Stimulated activated CD8-positive, alpha-beta memory T cell treated with anti-CD3 and anti-CD28 coated beads, Interleukin-15, amount 100 ng/mL, for 48 hours (primary cell): Measurements from ENCODE around the gene HOXA9.

ENCODE experiments used
- DNase-seq, 2 donors: peaks; one replicate each; pipeline ENCODE4 v3.0.0-alpha.2; 2020; ENCODE audit warnings: low read depth in 2 of 2

Gene HOXA9

DNA sequence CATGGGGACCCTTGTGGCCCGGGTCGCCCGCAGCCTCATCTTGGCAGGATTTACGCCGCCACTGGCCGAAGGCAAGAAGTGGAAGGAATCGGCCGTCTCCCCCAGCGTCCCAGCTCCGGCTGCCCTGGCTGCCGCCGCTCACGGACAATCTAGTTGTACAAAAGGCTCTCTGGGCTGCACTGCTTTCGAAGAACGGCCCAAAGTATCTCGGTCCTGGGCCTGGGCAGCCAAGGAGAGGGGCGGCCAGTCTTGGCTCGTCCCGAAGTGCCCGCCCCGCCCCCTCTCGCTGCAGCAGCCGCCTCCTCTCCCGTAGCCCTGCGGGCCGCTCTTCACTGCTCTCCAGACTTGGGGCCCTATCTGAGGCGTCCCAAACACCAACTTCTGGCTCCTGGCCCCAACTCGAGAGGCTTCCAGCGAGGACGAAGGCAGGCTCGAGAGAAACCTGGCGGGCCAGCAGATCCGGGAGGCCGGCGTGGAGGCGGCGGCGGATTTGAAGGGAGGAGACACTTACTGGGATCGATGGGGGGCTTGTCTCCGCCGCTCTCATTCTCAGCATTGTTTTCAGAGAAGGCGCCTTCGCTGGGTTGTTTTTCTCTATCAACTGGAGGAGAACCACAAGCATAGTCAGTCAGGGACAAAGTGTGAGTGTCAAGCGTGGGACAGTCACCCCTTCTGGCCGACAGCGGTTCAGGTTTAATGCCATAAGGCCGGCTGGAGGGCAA is 809 bp downstream of the HOXA9 start:
- no peak for DNase-seq

DNA sequence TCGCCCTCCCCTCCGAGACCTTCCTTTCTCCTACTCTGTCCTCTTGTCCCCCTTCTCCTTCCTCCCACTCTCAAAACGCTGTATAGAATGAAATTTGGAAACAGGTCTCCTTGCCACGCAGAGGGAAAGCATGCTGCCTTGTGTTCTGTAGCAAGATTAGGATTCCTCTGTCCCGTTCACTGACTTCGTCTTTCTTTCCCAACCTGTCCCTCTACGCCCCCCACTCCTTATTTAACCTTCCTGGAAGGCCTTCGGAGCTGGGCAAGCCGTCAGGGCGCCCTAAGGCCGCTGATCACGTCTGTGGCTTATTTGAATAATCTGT is 1.3 kb downstream of the HOXA9 start:
- DNase-seq = no peak

DNA sequence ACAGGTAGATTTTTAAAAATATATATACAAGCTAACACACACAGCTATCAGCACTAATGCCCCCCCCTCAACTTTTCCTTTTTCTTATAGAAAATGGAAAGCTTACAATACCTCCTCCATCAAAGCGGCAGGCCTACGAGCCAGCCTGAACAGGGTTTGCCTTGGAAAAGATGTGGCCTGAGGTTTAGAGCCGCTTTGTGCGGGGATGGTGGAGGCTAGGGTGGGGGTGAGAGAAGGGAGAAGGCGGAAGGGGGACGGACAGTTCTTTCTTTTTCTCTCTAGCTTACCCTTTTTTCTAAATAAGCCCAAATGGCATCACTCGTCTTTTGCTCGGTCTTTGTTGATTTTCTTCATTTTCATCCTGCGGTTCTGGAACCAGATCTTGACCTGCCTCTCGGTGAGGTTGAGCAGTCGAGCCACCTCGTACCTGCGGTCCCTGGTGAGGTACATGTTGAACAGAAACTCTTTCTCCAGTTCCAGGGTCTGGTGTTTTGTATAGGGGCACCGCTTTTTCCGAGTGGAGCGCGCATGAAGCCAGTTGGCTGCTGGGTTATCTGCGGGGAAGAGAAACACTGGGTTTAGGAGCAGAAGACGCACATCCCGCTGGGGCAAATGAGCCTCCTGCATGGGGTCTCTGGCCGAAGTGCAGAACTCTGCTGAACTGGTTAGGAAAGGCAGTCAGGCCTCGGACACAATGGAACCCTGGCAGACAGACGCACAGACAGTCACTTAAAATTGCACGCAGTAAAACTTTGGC is 1.9 kb downstream of the HOXA9 start:
- no peak for DNase-seq

DNA sequence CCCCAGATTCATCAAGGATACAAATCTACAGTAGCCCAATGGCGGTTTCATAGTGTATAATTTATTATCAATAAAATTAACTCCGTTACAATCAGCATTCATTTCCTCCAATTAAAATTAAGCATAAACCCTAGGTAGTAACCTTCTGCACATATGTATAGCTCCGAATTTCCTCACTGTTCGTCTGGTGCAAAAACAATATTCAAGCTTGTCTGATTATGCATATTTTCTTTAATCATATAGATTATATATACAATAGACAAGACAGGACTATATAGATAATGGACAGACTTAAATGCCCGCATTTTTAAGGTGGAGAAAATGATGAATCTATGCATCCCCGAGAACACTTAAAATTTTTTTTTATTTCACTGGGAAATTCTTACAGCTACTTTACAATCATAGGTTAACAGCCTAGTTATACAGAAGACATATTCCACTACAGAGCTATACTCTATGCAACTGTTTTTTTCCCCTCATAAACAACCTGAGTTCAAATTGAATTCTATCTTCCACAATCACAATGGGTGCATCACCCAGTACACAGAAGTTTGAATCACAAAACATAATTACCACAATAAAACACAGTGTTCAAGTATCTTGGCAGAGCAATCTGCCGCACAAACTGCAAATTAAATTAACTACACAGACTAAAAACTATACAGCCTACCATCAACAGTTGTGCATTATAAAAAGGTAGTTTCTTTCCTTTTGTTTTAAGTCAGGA is 2.6 kb downstream of the HOXA9 start:
- no peak for DNase-seq

DNA sequence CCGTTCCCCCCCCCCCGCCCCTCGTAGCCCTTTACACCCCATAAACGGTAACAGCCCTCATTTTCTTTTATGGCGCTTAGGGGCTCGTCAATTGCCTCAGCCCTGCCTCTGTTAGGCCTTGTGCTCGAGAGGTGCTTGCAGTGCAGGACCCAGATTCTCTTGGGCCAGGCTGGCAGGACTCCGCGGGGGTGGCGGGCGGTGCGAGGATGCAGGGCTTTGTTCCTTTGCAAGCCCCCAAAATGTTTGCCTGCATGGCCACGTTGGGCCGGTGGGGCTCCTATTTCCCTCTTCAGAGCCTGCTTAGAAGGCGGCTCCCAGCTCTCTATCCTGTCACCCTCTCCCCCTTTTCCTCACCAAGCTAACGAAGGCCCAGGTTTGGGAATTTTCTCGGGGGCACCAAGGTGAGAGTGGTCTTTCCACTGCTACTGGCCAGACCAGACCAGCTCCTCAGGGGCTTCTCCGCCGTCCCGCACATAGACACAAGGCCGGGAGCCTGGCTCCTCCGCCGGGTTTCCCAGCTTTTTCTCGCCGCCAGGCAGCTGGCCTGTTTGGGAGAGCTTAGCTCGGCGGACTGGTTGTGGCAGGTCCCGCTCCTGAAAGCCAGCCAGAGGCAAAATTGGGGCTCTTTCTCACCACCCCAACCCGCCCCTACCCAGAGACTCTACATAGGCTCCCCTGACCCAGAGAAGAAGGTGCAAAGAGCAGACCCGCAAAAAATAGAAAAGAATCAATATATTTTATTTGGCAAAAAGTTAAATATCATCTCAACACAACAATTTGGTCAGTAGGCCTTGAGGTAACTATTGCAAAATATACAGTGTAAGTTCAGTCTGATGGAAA is 3.4 kb downstream of the HOXA9 start:
- no peak for DNase-seq

DNA sequence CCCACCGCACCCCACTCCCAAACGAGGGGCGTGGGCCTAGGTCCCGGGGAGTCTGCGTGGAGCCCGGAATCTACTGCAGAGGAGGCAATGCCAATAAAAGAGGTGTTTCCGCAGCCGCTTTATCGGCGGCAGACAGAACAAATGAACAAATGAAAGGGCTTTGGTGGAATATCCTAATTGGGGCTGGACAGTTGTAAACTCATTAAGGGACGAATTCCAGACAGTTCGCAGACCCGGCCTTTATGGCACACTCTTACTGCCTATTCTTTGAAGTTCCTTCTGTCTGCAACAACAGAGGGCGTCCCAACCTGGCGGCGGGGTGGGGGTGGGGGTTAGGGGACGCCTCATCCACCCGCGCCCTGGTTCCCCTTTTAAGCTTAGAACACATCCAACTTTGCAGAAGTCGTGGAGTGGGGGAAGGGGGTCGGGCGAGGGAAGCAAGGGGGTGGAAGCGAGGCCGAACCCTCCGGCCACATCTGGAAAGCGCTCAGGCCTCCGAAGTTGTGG is 4.1 kb downstream of the HOXA9 start:
- DNase-seq = no peak

DNA sequence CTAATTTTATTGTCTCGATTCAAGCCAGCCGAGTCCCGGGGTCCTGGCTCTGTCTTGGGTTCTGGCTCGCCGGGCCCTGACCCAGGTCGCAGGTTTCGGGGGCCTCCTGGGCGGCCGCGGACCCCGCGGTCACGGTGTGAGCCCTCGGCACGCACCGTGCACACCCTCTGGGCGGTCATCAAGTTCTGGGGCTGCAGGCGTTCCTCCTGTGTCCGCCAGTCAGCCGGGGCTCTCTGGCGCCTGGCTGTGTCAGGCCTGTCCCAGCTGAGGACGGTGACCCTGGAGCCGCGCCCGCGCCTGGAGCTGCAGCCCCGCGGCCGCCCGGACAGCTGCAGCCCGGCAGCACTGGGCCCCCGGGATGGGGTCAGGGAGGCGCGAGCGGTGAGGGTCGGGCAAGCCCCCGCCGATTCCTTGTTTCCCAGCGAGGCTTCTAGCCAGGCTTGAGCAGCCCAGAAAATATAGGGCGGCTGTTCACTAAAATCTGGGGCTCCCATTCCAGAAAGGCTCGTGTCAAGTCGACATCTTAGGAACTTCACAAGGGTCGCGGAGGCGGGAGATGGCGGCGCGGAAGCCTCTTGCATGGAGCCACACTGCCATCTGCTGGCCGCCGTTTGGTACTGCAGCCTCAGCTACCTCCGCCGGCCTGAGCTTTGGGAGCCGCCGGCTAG is 4.7 kb downstream of the HOXA9 start:
- DNase-seq = peak; percentile 63 to 66

DNA sequence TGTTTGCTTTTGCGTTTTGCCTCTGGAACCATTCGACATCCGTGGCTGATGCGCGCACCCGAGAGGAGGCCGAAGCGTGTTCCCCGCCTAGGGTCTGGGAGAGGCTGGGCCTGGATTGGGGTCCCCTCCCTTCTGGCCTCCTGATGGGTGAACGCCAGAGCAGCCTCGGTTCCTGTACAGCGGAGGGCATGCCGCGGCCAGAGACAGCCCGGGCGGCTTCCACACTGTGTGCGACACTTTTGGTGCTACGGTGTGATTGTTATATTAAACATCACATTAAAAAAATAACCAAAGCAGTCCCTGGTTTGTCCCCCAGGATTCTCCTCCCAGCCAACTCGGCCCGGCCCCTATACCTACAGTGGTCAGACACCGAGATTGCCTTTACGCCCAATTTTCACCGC is 5.2 kb downstream of the HOXA9 start:
- DNase-seq = no peak

DNA sequence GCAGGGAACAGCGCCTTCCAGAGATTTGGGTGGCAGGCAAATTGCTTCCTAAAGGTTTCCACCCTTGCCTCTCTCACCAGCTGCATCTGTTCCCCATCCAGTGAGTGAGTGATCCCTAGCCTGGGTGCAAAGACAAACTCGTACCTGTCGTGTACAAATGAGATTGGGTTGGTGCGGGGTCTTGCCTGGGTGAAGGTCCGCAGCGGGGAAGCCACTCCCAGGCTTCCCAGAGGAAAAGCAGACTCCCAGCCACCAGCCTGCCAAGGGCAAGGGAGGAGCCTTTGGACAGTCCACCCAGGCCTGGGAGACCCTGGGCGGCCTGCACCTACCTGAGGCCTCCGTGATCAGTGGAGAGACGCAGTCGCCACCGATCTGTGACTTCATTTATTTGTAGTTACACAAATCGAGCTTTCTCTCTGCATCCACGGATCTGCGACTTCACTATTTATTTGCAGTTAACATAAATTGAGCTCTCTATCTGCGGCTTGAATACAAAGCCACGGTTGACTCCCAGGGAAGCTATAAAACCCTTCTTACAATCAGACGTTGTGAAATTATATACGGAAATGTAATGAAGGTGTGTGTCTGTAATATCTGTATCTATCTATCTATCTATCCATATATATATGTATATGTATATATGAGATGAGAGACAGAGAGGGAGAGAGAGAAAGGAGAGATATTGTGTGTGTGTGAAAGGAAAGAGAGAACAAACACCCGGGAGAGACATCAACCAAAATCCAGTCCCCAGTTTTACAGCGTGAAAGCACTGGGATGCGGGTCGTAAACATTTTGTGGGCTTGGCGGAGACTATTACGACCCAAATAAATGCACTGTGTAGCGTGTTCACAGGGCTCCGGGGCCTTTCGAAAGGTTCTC is 5.8 kb downstream of the HOXA9 start:
- no peak for DNase-seq

DNA sequence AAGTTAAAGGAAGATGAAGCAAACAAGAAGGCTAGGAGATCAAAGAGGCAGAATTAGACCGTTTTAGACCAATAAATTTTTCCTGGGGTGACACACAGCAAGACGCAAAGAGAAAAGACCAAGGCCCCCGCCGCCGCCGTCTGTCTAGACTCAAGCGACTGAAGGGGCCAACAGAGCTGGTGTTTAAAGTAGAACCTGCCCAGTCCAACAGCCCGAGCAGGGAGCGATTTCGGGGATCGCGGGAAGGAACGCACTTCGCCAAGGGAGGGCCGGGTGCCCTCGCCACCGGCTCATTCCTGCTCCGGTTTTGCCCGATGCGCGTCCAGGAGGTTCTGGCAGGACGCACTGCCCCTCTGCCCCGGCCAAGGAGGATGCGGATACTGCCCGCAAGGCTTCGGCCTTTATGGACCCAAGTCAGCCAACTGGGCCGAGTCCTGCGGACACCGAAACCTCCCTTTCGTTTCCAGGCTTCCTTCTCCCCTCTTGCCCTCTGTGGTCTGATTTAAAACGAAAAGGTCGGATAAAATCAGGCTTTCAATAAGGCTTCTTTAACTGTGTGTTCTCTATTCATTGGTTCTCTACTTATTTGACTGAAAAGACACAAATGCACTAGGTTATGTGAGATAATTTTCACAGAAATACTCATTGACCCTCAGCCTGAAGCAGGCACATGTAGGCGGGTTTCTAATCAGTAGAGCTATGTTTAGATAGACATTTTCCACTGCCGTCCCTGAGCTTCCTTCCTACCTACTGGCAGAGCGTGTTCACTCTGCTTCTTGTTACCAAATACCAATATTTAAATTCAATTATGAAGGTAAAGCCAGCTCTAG is 6.7 kb downstream of the HOXA9 start:
- DNase-seq = no peak

DNA sequence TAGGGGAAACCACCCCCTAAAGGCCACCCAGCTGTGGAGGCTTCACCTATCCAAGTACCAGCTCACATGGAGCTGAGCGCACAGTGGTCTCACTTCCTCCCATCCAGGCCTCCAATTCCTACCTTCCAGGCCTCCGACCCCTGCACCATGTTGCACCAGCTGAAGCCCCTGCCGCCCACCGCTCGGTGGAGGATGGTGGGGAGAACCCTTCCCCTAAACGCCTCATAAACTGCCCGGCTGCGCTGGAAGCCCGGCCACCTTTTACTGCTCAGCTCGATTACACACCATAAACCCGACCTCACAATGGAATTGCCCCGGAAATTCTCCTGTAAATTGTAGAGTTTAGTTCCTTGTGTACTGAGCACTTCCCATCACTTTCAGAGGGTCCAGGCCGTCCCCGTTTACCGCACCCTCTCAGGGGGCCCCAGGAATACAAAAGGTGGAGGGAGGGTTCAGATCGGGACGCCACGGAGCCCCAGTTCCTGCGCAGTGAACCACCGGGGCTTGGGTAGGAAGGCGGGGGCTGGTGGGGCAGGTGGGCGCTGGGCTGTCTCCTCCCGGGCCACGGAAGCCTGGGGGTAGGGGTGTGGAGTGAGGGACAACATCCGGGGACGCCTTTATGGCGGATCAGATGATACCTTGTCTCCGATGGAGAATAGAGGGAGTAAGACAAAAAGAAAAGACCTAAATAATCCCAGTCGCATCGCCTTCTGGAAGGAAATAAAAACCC is 7.5 kb downstream of the HOXA9 start:
- DNase-seq = no peak

DNA sequence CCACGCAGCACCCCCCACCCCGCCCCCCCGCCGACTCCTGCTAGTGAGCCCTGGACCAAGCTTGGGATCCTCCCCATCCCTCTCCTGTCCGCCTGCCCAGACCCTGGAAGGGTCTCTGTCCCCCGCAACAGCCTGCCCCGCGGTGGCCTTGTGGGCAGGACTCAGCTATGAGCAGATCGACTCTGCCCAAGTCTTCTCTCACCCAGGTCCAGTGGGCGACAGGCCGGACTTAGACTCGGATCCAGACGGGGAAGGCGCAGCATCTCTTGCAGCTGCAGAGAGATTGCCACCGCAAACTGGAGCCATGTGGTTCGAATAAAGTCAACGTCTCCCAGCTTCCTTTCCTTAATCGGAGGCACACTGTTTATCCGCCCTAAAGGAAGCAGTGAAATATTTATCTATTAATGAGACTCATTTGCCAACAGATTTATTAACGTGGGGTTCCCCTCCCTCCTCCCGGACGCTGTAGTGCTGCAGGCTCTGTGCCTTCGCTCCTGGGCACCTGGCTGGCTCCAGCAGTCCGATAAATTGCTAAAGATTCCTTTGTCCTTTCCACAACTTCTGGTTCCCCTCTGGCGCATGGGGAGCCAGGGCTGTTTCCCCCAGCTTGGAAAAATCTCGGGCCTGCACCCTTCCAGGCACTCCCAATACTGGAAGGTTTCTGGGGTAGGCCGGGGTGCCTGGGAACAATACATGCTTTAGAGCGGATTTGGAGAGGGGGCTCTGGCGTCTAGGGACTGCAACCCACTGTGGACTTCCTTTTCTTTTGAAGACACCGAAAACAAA is 8.2 kb downstream of the HOXA9 start:
- DNase-seq = no peak

DNA sequence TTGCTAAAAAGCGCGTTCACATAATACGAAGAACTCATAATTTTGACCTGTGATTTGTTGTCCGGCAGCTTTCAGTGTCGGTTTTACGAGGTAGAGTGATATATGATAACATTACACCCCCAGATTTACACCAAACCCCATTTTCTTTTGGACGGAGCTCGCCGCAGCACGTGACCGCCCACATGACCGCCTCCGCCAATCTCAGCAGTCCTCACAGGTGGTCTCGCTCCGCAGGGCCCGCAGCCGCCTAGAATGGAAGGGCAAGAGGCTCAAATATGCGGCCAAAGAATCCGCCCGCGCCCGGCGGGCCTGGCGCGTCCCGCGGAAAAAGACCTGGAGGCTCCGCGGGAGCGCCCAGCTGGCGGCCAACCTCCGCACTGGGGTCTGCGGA is 8.8 kb downstream of the HOXA9 start, which contains the start of gene HOXA7:
Gene HOXA7, minus strand, starts transcription at position 168 of the 391 bp plus-strand sequence. Its CDS starts 130 bp downstream, at position 38.
- no peak for DNase-seq

DNA sequence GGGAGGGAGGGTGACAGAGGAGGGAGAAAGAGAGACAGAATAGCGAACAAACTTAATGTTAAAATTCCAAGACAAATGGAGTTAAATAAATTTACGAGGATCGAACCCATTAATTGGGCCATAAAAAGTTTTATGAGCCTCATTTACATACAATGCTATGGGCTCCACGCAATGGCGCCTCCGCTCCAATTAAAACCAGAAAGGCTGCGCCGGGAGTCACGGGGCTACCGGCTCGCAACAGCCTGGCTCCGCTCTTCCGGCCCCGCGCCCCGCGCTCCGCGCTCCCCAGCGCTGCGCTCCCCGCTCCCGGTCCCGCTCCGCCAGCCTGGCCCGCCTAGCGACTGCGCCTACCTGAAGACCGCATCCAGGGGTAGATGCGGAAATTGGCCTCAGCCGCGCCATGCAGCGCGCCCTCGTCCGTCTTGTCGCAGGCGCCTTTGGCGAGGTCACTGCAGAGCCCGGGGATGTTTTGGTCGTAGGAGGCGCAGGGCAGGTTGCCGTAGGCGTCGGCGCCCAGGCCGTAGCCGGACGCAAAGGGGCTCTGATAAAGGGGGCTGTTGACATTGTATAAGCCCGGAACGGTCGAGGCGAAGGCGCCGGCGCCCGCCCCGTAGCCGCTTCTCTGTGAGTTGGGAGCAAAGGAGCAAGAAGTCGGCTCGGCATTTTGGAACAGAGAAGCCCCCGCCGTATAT is 9.4 kb downstream of the HOXA9 start:
- no peak for DNase-seq

DNA sequence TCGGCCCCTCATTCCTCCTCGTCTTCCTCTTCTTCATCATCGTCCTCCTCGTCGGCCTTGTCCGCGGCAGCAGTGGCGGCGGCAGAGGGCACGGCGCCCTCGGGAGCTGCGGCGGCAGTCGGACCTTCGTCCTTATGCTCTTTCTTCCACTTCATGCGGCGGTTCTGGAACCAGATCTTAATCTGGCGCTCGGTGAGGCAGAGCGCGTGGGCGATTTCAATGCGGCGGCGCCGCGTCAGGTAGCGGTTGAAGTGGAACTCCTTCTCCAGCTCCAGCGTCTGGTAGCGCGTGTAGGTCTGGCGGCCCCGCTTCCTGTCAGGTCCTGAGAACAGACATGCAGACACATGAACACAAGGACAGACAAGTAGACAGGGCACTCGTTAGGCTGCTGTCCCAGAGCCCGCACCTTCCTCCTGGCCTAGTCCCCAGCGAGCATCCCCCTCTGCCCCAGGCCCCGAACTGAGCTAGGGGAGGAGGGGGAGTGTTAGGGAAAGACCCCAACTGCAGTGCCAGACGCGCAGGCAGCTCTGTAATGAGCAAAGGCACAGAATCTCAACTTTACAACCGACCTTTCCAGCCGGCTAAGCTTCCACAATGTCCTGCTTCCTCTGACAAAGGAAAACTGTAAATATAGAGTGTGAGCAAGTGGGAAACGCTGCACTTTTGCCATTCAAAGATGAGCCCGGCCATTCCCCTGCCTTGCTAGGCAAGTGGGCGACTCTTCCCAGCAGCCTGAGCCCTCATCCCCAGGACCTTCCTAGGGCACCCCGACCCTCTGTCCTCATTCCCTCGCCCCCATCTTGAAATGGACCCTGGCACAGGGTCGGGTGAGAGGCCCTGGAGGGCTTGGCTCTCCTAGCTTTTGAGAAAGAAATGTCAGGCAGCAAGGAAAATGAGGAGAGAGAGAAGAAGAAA is 10.2 kb downstream of the HOXA9 start:
- DNase-seq = no peak

DNA sequence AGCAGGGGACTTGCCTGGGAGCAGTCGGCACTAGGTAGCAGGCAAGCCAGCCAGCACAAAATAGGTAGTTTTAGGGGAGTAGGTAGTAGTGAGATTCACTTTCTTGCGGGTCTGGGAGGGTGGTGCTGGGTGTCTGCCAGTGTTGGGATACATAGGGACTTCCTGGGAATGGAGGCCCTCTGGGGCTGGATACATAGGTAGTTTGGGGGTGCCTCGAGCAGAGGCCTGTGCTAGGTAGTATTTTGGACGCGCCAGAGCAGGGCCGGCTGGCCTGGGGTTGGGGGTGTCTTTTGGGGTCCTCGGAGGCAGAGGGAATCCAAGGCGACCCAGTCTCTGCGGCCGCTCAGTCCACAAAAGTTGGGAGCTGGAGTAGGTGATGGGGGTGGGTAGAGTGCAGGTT is 11.0 kb downstream of the HOXA9 start:
- DNase-seq = no peak
